Esophagus muscularis mucosa (tissue), 4 donors: Measurements from ENCODE around the gene MTHFR. TPM values are rescaled to one million over a fixed set of nuclear protein-coding genes. Genes with fewer than 3 reads are reported as not detected.
A peak's percentile ranks its signal among the peaks of the same experiment; 100 is the strongest.

Experiments used
- DNase-seq: peaks from one replicate; pipeline ENCODE4 v3.0.0-alpha.2; 2017; ENCODE audit errors: extremely low spot score
- H3K27ac ChIP-seq, 4 donors: fragments of 200-600 bp; sonication (generic); replicated peaks in 1 of 4; 1 replicate in 3 of 4; 2 replicates in 1 of 4; pipeline ENCODE4 v1.5.1; 2016 to 2019; ENCODE audit warnings: mild to moderate bottlenecking in 1 of 4
- H3K27me3 ChIP-seq, 4 donors: fragments of 200-600 bp; sonication (generic); one replicate each; pipeline versions ENCODE4 v1.5.1 to v1.6.0; 2016 to 2019
- H3K36me3 ChIP-seq, 4 donors: fragments of 200-600 bp; sonication (generic); one replicate each; pipeline ENCODE4 v1.5.1; 2016 to 2019
- H3K4me1 ChIP-seq, 4 donors: fragments of 200-600 bp; sonication (generic); one replicate each; pipeline ENCODE4 v1.5.1; 2016 to 2019
- H3K4me3 ChIP-seq, 4 donors: fragments of 200-600 bp; sonication (generic); 1 replicate in 2 of 4; 2 replicates in 2 of 4; pipeline ENCODE4 v1.5.1; 2016 to 2019; ENCODE audit warnings: mild to moderate bottlenecking in 4 of 4, moderate library complexity in 1 of 4
- H3K9me3 ChIP-seq, 4 donors: fragments of 200-600 bp; sonication (generic); 1 replicate in 3 of 4; 2 replicates in 1 of 4; pipeline ENCODE4 v1.5.1; 2016 to 2019
- CTCF ChIP-seq, 3 experiments: fragments of 200-600 bp in 2 of 3; fragments of 450-650 bp in 1 of 3; sonication (generic) in 2 of 3; IDR thresholded peaks; one replicate each; pipeline ENCODE4 v1.5.1; 2017 to 2019; ENCODE audit warnings: antibody characterized with exemption in 3 of 3, mild to moderate bottlenecking in 2 of 3, moderate library complexity in 1 of 3
- EP300 ChIP-seq: sonication (generic); formaldehyde crosslinking; IDR thresholded peaks from one replicate; pipeline ENCODE4 v1.6.1; 2017; ENCODE audit warnings: antibody characterized with exemption
- POLR2A ChIP-seq: fragments of 450-650 bp; IDR thresholded peaks from one replicate; pipeline ENCODE4 v1.6.1; 2017; ENCODE audit warnings: antibody characterized with exemption, moderate library complexity, mild to moderate bottlenecking, low read depth
- POLR2AphosphoS5 ChIP-seq, 2 donors: sonication (generic); formaldehyde crosslinking; IDR thresholded peaks; one replicate each; pipeline ENCODE4 v1.6.1; 2017; ENCODE audit warnings: antibody characterized with exemption in 2 of 2
- WGBS: methylation state at CpG from one replicate; pipeline ENCODE4 v1.1.5; 2018; 5-methylcytosine and 5-hydroxymethylcytosine counted together
- intact Hi-C: fragments of 100-400 bp; cut with DNase I; formaldehyde crosslinking; loops from one replicate; pipeline ENCODE4 v1.15.1; 2023
- total RNA-seq, 4 donors: library from RNA; depleted of rRNA; stranded (reverse); fragments of >200 nt; gene quantifications; one replicate each; pipeline versions ENCODE4 v1.1.0 to v1.2.1, GENCODE V29; 2016

Gene MTHFR
- total RNA-seq, 4 donors from 2014 or later: 23.4 to 38.6 (median 26.8) TPM

GRCh38 chr1:11842154-11843041, 36.6 kb upstream of the MTHFR start:
- Histone ChIP-seq H3K36me3 (peaks cover 44 to 94% (median 82%) of the 10 kb centered on the region in 4 donors), H3K4me1 (peaks cover 0 to 8% (median 3%) of the 10 kb centered on the region in 4 donors), H3K4me3 (no peak overlapping the region), H3K27ac (no peak overlapping the region), H3K27me3 (no peaks in the 10 kb centered on the region), H3K9me3 (no peaks in the 10 kb centered on the region)
- 57% methylated on average over 19 of the region's 19 CpGs for WGBS
- no peak for DNase-seq
- intact Hi-C loops: no loop called here
- TF ChIP-seq POLR2AphosphoS5 (IDR thresholded peaks at IDR 0.05): no peak
- no peak for TF ChIP-seq EP300

GRCh38 chr1:11841245-11842153, 35.7 kb upstream of the MTHFR start:
- no peak overlapping the region for H3K4me3 ChIP-seq
- H3K4me1 ChIP-seq: peaks cover 0 to 8% (median 3%) of the 10 kb centered on the region in 4 donors
- H3K9me3 ChIP-seq: no peaks in the 10 kb centered on the region
- intact Hi-C loops: no loop called here
- no peak overlapping the region for H3K27ac ChIP-seq
- H3K36me3 ChIP-seq: peaks cover 53 to 95% (median 87%) of the 10 kb centered on the region in 4 donors
- H3K27me3 ChIP-seq: no peaks in the 10 kb centered on the region
- WGBS: 75% methylated on average over 13 of the region's 17 CpGs
- DNase-seq: no peak
- no peak for TF ChIP-seq POLR2AphosphoS5 (IDR thresholded peaks at IDR 0.05)
- no peak for TF ChIP-seq CTCF (IDR thresholded peaks at IDR 0.05)
- no peak for TF ChIP-seq POLR2A
- no peak for TF ChIP-seq EP300

GRCh38 chr1:11839727-11840705, 34.3 kb upstream of the MTHFR start:
- no peak for DNase-seq
- Histone ChIP-seq H3K27ac (no peak overlapping the region), H3K4me1 (peaks cover 0 to 8% (median 3%) of the 10 kb centered on the region in 4 donors), H3K36me3 (peaks cover 68 to 98% (median 96%) of the 10 kb centered on the region in 4 donors), H3K4me3 (no peak overlapping the region), H3K27me3 (no peaks in the 10 kb centered on the region), H3K9me3 (no peaks in the 10 kb centered on the region)
- intact Hi-C loops: loop anchor here (2.0 to 5.0 kb wide), 3 partner anchors 55 to 192 kb away; no protein-coding TSS in a partner anchor
- no peak for TF ChIP-seq POLR2AphosphoS5 (IDR thresholded peaks at IDR 0.05)
- TF ChIP-seq CTCF (IDR thresholded peaks at IDR 0.05): no peak
- TF ChIP-seq POLR2A: no peak
- no peak for TF ChIP-seq EP300
- WGBS: 96% methylated on average over 17 of the region's 20 CpGs

- Histone ChIP-seq H3K4me3 (no peak overlapping the region), H3K9me3 (no peaks in the 10 kb centered on the region), H3K27me3 (no peaks in the 10 kb centered on the region), H3K36me3 (peaks cover 77 to 98% (median 97%) of the 10 kb centered on the region in 4 donors), H3K27ac (no peak overlapping the region), H3K4me1 (peaks cover 0 to 8% (median 3%) of the 10 kb centered on the region in 4 donors)
- intact Hi-C loops: loop anchor here (1.0 to 5.0 kb wide), 4 partner anchors 56 to 194 kb away; no protein-coding TSS in a partner anchor
- no peak for DNase-seq
- TF ChIP-seq EP300 (no peak), CTCF (IDR thresholded peaks at IDR 0.05) (peak; percentile 92 to 99 (median 98)), POLR2AphosphoS5 (IDR thresholded peaks at IDR 0.05) (peak; percentile 31 to 64)
- 52% methylated on average over 29 of the region's 40 CpGs for WGBS
Measured at GRCh38 chr1:11838349-11839272, 32.8 kb upstream of the MTHFR start.
